HL-60/S4 treated with retinoic acid at 250 ng/mL for 4 days and 3 days (cell line): Measurements from ENCODE around the gene USP17L10.
"Not testable (repeated sequence)": the region's sequence is repeated elsewhere in the genome, so short reads cannot be mapped to it uniquely, and the experiment has no call there.

Experiments used
- in situ Hi-C: fragments of 300-500 bp; cut with MboI; formaldehyde crosslinking; loops from 2 replicates; pipeline ENCODE4 v1.7.0; 2022; ENCODE audit warnings: low sequenced_read_pairs

Gene USP17L10, protein sequence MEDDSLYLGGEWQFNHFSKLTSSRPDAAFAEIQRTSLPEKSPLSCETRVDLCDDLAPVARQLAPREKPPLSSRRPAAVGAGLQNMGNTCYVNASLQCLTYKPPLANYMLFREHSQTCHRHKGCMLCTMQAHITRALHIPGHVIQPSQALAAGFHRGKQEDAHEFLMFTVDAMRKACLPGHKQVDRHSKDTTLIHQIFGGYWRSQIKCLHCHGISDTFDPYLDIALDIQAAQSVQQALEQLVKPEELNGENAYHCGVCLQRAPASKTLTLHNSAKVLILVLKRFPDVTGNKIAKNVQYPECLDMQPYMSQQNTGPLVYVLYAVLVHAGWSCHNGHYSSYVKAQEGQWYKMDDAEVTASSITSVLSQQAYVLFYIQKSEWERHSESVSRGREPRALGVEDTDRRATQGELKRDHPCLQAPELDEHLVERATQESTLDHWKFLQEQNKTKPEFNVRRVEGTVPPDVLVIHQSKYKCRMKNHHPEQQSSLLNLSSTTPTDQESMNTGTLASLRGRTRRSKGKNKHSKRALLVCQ

GRCh38 chr4:9210357-9210756 is at the start of gene USP17L10:
Gene USP17L10, plus strand, starts transcription at chr4:9210657. Its CDS starts 0 bp downstream, at chr4:9210657.
- in situ Hi-C loops: not testable (repeated sequence)

DNA sequence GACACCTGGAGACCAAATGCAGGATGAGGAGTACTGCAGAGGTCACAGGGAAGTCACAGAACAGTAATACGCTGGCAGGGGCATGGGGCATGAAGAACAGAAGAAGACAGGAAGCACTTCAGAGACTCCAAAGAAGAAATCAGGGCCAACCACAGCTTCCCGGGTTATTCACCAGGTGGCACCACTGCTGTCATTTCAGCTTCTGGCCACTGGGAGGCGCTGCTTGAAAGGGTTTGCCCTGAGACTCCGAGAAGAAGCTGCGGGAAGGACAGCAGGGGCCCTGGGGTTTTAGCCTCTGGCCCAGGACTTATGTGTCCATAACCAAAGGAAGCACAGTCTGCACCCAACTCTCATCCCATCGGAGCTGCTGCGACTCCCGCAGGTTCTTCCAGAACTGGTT is 44.5 kb upstream of the USP17L10 start:
- in situ Hi-C loops: not testable (repeated sequence)

DNA sequence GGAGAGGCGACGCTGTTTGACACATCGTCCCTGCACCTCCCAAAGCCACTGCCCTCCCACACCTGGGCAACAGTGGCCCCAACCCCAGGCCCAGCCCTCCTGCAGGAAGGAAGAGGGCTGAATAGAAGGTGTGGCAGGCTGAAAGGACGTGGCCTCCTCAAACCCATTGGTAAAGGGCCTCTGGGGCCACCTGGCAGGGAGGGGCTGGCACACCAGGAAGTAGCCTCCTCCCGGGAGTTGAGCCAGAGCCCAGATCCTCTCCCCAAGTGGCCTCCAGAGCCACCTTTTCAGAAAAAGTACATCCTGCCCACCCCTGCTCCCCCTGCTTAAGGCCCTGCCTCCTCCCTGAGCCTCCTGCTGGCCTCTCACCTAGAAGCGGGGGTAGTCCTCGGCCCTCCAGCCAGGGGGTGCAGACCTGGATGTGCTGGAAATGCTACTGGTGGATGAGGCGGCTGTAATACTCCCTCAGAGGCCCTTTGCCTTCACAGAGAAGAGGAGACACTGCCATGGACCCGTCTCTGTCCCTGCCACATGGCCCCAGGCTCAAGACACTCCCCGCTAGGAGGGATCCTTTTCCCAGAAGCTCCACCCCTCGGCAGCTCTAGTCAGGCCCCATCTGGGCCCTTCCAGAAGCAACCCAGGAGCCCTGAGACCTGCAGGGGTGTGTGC is 40.5 kb upstream of the USP17L10 start, which contains the start of gene FAM90A26:
Gene FAM90A26 (plus strand): TSS at position 619 of the 669 bp plus-strand sequence. CDS start 2,764 bp downstream, outside the sequence.
- in situ Hi-C loops: not testable (repeated sequence)

GRCh38 chr4:9214701-9215100 is 4.2 kb downstream of the USP17L10 start:
- in situ Hi-C loops: not testable (repeated sequence)

- in situ Hi-C loops: not testable (repeated sequence)
Measured at GRCh38 chr4:9215105-9215504, 4.6 kb downstream of the USP17L10 start, which contains the start of gene USP17L11. Gene USP17L11, plus strand, starts transcription at chr4:9215405. Its CDS starts 0 bp downstream, at chr4:9215405.

DNA sequence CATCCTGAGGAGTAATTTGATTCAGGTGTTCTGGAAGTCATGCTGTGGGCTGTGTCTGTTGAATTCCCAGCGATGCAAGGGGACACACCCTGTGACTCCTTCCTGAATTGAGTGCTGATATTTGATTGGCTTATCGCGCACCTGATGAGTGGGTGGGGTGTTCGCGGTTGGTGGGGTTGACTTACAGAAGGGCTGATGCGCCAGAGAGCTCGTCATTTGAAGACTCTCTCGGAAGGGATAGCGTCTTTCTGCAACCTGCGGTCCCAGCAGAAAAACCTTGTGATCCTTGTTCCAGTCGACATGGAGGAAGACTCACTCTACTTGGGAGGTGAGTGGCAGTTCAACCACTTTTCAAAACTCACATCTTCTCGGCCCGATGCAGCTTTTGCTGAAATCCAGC is 9.4 kb downstream of the USP17L10 start, which contains the start of gene USP17L12:
Gene USP17L12 (plus strand): TSS at position 301 of the 400 bp plus-strand sequence. CDS start 0 bp downstream, at position 301.
- in situ Hi-C loops: not testable (repeated sequence)

GRCh38 chr4:9224596-9224995 is 14.1 kb downstream of the USP17L10 start, which contains the start of gene USP17L13:
Gene USP17L13, plus strand, starts transcription at chr4:9224896. Its CDS starts 0 bp downstream, at chr4:9224896.
- in situ Hi-C loops: not testable (repeated sequence)

- in situ Hi-C loops: not testable (repeated sequence)
Measured at GRCh38 chr4:9230249-9230648, 19.8 kb downstream of the USP17L10 start.

DNA sequence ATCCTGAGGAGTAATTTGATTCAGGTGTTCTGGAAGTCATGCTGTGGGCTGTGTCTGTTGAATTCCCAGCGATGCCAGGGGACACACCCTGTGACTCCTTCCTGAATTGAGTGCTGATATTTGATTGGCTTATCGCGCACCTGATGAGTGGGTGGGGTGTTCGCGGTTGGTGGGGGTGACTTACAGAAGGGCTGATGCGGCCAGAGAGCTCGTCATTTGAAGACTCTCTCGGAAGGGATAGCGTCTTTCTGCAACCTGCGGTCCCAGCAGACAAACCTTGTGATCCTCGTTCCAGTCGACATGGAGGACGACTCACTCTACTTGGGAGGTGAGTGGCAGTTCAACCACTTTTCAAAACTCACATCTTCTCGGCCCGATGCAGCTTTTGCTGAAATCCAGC is 23.6 kb downstream of the USP17L10 start, which contains the start of gene USP17L15:
Gene USP17L15 (plus strand): TSS at position 301 of the 400 bp plus-strand sequence. CDS start 0 bp downstream, at position 301.
- in situ Hi-C loops: not testable (repeated sequence)

DNA sequence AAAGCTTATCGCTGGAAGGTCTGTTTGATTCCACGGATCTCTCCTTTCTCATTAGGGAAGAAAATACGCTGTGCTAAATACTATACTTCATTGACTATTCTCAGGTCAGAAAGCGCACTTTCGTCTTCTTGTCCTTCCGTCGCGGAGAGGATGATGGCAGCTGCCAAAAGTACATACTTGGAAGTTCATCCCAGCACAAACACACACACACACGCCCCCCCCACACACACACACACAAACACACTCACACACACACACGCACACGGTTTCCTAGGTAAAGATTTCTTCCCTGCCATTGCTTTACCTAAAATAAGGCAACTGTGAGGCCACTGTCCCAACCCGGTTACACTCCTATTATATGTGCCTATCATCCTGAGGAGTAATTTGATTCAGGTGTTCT is 28.0 kb downstream of the USP17L10 start:
- in situ Hi-C loops: not testable (repeated sequence)

DNA sequence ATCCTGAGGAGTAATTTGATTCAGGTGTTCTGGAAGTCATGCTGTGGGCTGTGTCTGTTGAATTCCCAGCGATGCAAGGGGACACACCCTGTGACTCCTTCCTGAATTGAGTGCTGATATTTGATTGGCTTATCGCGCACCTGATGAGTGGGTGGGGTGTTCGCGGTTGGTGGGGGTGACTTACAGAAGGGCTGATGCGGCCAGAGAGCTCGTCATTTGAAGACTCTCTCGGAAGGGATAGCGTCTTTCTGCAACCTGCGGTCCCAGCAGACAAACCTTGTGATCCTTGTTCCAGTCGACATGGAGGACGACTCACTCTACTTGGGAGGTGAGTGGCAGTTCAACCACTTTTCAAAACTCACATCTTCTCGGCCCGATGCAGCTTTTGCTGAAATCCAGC is 33.1 kb downstream of the USP17L10 start, which contains the start of gene USP17L17:
Gene USP17L17 (plus strand): TSS at position 301 of the 400 bp plus-strand sequence. CDS start 0 bp downstream, at position 301.
- in situ Hi-C loops: not testable (repeated sequence)

DNA sequence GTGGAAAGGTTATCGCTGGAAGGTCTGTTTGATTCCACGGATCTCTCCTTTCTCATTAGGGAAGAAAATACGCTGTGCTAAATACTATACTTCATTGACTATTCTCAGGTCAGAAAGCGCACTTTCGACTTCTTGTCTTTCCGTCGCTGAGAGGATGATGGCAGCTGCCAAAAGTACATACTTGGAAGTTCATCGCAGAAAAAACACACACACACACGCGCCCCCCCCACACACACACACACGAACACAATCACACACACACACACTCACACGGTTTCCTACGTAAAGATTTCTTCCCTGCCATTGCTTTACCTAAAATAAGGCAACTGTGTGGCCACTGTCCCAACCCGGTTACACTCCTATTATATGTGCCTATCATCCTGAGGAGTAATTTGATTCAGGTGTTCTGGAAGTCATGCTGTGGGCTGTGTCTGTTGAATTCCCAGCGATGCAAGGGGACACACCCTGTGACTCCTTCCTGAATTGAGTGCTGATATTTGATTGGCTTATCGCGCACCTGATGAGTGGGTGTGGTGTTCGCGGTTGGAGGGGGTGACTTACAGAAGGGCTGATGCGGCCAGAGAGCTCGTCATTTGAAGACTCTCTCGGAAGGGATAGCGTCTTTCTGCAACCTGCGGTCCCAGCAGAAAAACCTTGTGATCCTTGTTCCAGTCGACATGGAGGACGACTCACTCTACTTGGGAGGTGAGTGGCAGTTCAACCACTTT is 37.7 kb downstream of the USP17L10 start, which contains the start of gene USP17L18:
Gene USP17L18 (plus strand): TSS at position 678 of the 728 bp plus-strand sequence. CDS start 0 bp downstream, at position 678.
- in situ Hi-C loops: not testable (repeated sequence)

GRCh38 chr4:9253078-9253477 is 42.6 kb downstream of the USP17L10 start, which contains the start of gene USP17L19:
Gene USP17L19, plus strand, starts transcription at chr4:9253378. Its CDS starts 0 bp downstream, at chr4:9253378.
- in situ Hi-C loops: not testable (repeated sequence)

DNA sequence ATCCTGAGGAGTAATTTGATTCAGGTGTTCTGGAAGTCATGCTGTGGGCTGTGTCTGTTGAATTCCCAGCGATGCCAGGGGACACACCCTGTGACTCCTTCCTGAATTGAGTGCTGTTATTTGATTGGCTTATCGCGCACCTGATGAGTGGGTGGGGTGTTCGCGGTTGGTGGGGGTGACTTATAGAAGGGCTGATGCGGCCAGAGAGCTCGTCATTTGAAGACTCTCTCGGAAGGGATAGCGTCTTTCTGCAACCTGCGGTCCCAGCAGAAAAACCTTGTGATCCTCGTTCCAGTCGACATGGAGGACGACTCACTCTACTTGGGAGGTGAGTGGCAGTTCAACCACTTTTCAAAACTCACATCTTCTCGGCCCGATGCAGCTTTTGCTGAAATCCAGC is 47.4 kb downstream of the USP17L10 start, which contains the start of gene USP17L20:
Gene USP17L20 (plus strand): TSS at position 301 of the 400 bp plus-strand sequence. CDS start 0 bp downstream, at position 301.
- in situ Hi-C loops: not testable (repeated sequence)
